HepG2 (cell line): ENCODE measurements around the gene SIM1.

Experiments
- CBX2 ChIP-seq, 2 experiments: fragments of 200-600 bp in 1 of 2; sonication (generic); formaldehyde crosslinking in 1 of 2; IDR thresholded peaks; 2 replicates each; pipeline versions ENCODE4 v1.7.0 to v1.8.1; 2018 to 2022; ENCODE audit warnings: low read depth in 2 of 2, low read length in 1 of 2, mild to moderate bottlenecking in 1 of 2, missing genetic modification reagents in 1 of 2
- ETS1 ChIP-seq: sonication (generic); formaldehyde crosslinking; IDR thresholded peaks from 2 replicates; pipeline ENCODE4 v1.4.0; 2020; ENCODE audit warnings: missing genetic modification reagents
- RCOR2 ChIP-seq: IDR thresholded peaks from 2 replicates; pipeline ENCODE4 v1.6.1; 2016; ENCODE audit warnings: missing biosample characterization, missing genetic modification reagents
- ZIK1 ChIP-seq: sonication (generic); formaldehyde crosslinking; IDR thresholded peaks from 2 replicates; pipeline ENCODE4 v1.5.0; 2020; ENCODE audit warnings: mild to moderate bottlenecking, low read depth, missing genetic modification reagents, borderline replicate concordance
- ZNF607 ChIP-seq: sonication (generic); formaldehyde crosslinking; IDR thresholded peaks from 2 replicates; pipeline ENCODE4 v1.5.1; 2020; ENCODE audit warnings: missing genetic modification reagents, mild to moderate bottlenecking, borderline replicate concordance

GRCh38 chr6:100342830-100343229, 121.9 kb downstream of the SIM1 start:
- TF ChIP-seq ZIK1 (no peak), RCOR2 (CRISPR knock-in tag) (no peak), ZNF607 (CRISPR knock-in tag) (no peak), CBX2 (IDR thresholded peaks at IDR 0.05; ENCODE audit: low read depth, low read length) (no peak), CBX2 (CRISPR knock-in tag; IDR thresholded peaks at IDR 0.05; ENCODE audit: low read depth) (no peak), ETS1 (CRISPR knock-in tag) (no peak)
